ENCODE measurements around the gene MPDU1. TPM values are rescaled to one million over a fixed set of nuclear protein-coding genes. Genes with fewer than 3 reads are reported as not detected.

The MPDU1 gene
- total RNA-seq, 4 donors from 2014 or later = 37.1 to 236 (median 125) TPM

GRCh38 chr17:7575959-7576358 lies 7.7 kb upstream of the MPDU1 start:
- no peak overlapping the region for H3K4me3 ChIP-seq

GRCh38 chr17:7576432-7576937 lies 7.2 kb upstream of the MPDU1 start:
- peaks cover 0 to 51% (median 0%) of the 10 kb centered on the region in 3 donors for H3K36me3 ChIP-seq
- TF ChIP-seq CTCF (IDR thresholded peaks at IDR 0.05) (no peak), POLR2A (IDR thresholded peaks at IDR 0.05) (no peak)
- H3K4me1 ChIP-seq = peaks cover 4 to 74% (median 38%) of the 10 kb centered on the region in 4 donors
- H3K27ac ChIP-seq = no peak overlapping the region
- H3K27me3 ChIP-seq = no peaks in the 10 kb centered on the region
- H3K4me3 ChIP-seq = no peak overlapping the region
- no peaks in the 10 kb centered on the region for H3K9me3 ChIP-seq
- no peak for DNase-seq

More at GRCh38 chr17:7575959-7576358, 7.7 kb upstream of the MPDU1 start:
- TF ChIP-seq CTCF (IDR thresholded peaks at IDR 0.05) (no peak), POLR2A (IDR thresholded peaks at IDR 0.05) (no peak)
- Histone ChIP-seq H3K27ac (no peak overlapping the region), H3K27me3 (no peaks in the 10 kb centered on the region), H3K4me1 (peaks cover 4 to 69% (median 37%) of the 10 kb centered on the region in 4 donors), H3K36me3 (peaks cover 0 to 55% (median 0%) of the 10 kb centered on the region in 3 donors), H3K9me3 (no peaks in the 10 kb centered on the region)
- no peak for DNase-seq

- TF ChIP-seq POLR2A (IDR thresholded peaks at IDR 0.05) (no peak), CTCF (IDR thresholded peaks at IDR 0.05) (no peak)
- no peak for DNase-seq
- Histone ChIP-seq H3K27me3 (no peaks in the 10 kb centered on the region), H3K4me3 (no peak overlapping the region), H3K9me3 (no peaks in the 10 kb centered on the region), H3K27ac (peak overlapping the region in 2 of 4 donors; percentile 40 to 93), H3K4me1 (peaks cover 4 to 84% (median 42%) of the 10 kb centered on the region in 4 donors), H3K36me3 (peaks cover 0 to 51% (median 0%) of the 10 kb centered on the region in 3 donors)
Observed at GRCh38 chr17:7577327-7578199, 6.1 kb upstream of the MPDU1 start.

GRCh38 chr17:7579001-7579833 lies 4.4 kb upstream of the MPDU1 start, which contains the start of gene CD68:
TSS of gene CD68 (plus strand) at chr17:7579638. CDS start at chr17:7579678, 40 bp downstream.
- Histone ChIP-seq H3K4me3 (peak within 1 kb of the TSS; percentile 12 to 54 (median 36)), H3K9me3 (no peaks in the 10 kb centered on the region), H3K27me3 (no peaks in the 10 kb centered on the region), H3K36me3 (peaks cover 0 to 47% (median 0%) of the 10 kb centered on the region in 3 donors), H3K27ac (peak within 1 kb of the TSS; percentile 83 to 93 (median 90)), H3K4me1 (peaks cover 10 to 86% (median 45%) of the 10 kb centered on the region in 4 donors)
- peak; percentile 75 to 93 (median 84) for DNase-seq
- TF ChIP-seq CTCF (IDR thresholded peaks at IDR 0.05) (no peak), POLR2A (IDR thresholded peaks at IDR 0.05) (peak; percentile 89 to 95)

Data from Peyer's patch (tissue), 4 donors.